Endothelial cell of umbilical vein (primary cell): ENCODE measurements around the gene MMP23B. TPM values are rescaled to one million over a fixed set of nuclear protein-coding genes. Genes with fewer than 3 reads are reported as not detected.

ENCODE experiments used
- BruUV-seq: library from RNA; stranded (reverse); fragments of 400-500 nt; replicated peaks from 2 replicates; lab custom pipeline; 2021; lab: Mats Ljungman, UMichigan
- CTCF ChIA-PET: fragments of 300-600, 350-600 bp; sonication (Branson Sonifier 250); formaldehyde crosslinking; loops from one replicate; lab custom pipeline; 2021; ENCODE audit warnings: antibody characterized with exemption, inconsistent platforms; lab: Charles Lee
- POLR2A ChIA-PET: fragments of 300-600, 350-600 bp; sonication (Branson Sonifier 250); formaldehyde crosslinking; loops from one replicate; lab custom pipeline; 2021; ENCODE audit warnings: antibody characterized with exemption, inconsistent platforms; lab: Charles Lee
- DNase-seq: peaks from one replicate; pipeline ENCODE4 v3.0.0-alpha.2; 2011; ENCODE audit warnings: low read depth, low spot score
- FAIRE-seq: peaks from 2 replicates; lab custom pipeline; 2011; peaks lifted over from hg19 to GRCh38; lab: Jason Lieb, UNC
- H2AFZ ChIP-seq: 2 replicates; pipeline ENCODE4 v1.6.0; 2012; ENCODE audit warnings: low read depth, low read length, control low read depth, inconsistent platforms
- H3K27ac ChIP-seq: 2 replicates; pipeline ENCODE4 v1.5.1; 2011; ENCODE audit warnings: low read depth, mild to moderate bottlenecking, control low read depth, low read length, moderate library complexity; ENCODE audit not compliant: insufficient read depth
- H3K27me3 ChIP-seq, 2 experiments: 2 replicates each; pipeline versions ENCODE4 v1.6.0 to v1.6.1; 2011; ENCODE audit warnings: low read length in 2 of 2, mixed read lengths in 1 of 2; ENCODE audit not compliant: control insufficient read depth in 2 of 2, insufficient read depth in 2 of 2
- H3K36me3 ChIP-seq, 2 experiments: 2 replicates in 1 of 2; 3 replicates in 1 of 2; pipeline ENCODE4 v1.5.1; 2011; ENCODE audit warnings: low read length in 2 of 2, mild to moderate bottlenecking in 1 of 2, moderate library complexity in 1 of 2; ENCODE audit not compliant: control insufficient read depth in 2 of 2, insufficient read depth in 2 of 2; ENCODE audit errors: extremely low read depth in 1 of 2
- H3K4me1 ChIP-seq: 3 replicates; pipeline ENCODE4 v1.5.1; 2011; ENCODE audit warnings: mild to moderate bottlenecking, low read length; ENCODE audit not compliant: control insufficient read depth, insufficient read depth; ENCODE audit errors: extremely low read depth
- H3K4me2 ChIP-seq: 2 replicates; pipeline ENCODE4 v1.6.1; 2011; ENCODE audit warnings: low read length, control low read depth, mixed read lengths; ENCODE audit not compliant: insufficient read depth
- H3K4me3 ChIP-seq, 3 experiments: fragments of 200-600 bp in 1 of 3; sonication (generic), shearing (Covaris generic) in 1 of 3; replicated peaks in 1 of 3; 2 replicates each; pipeline ENCODE4 v1.5.1; 2011 to 2016; ENCODE audit warnings: control low read depth in 3 of 3, low read length in 3 of 3, mild to moderate bottlenecking in 2 of 3, inconsistent platforms in 1 of 3, low read depth in 1 of 3, moderate library complexity in 1 of 3; ENCODE audit not compliant: insufficient read depth in 1 of 3
- H3K79me2 ChIP-seq: 2 replicates; pipeline ENCODE4 v1.6.0; 2012; ENCODE audit warnings: low read length, inconsistent platforms; ENCODE audit not compliant: control insufficient read depth, insufficient read depth
- H3K9ac ChIP-seq: replicated peaks from 2 replicates; pipeline ENCODE3; 2011; ENCODE audit warnings: low read length, control low read depth; ENCODE audit not compliant: insufficient read depth; ENCODE audit errors: extremely low read depth
- H3K9me1 ChIP-seq: replicated peaks from 3 replicates; pipeline ENCODE4 v1.6.0; 2011; ENCODE audit warnings: mild to moderate bottlenecking, low read length; ENCODE audit not compliant: control insufficient read depth, insufficient read depth; ENCODE audit errors: extremely low read depth
- H3K9me3 ChIP-seq: replicated peaks from 2 replicates; pipeline ENCODE4 v1.5.1; 2012; ENCODE audit warnings: low read length, inconsistent platforms; ENCODE audit not compliant: control insufficient read depth, insufficient read depth
- H4K20me1 ChIP-seq: replicated peaks from 2 replicates; pipeline ENCODE3; 2011; ENCODE audit warnings: mild to moderate bottlenecking, low read length; ENCODE audit not compliant: control insufficient read depth, insufficient read depth; ENCODE audit errors: extremely low read depth
- POLR2A ChIP-seq: IDR thresholded peaks from 2 replicates; pipeline ENCODE4 v1.6.1; 2012; ENCODE audit warnings: low read depth, mild to moderate bottlenecking, control low read depth, low read length
- POLR2AphosphoS5 ChIP-seq: IDR thresholded peaks from 2 replicates; pipeline ENCODE4 v1.6.1; 2012; ENCODE audit warnings: low read depth, mild to moderate bottlenecking, control low read depth, low read length, moderate library complexity; ENCODE audit not compliant: insufficient read depth
- dilution Hi-C: fragments of 300-500 bp; cut with MboI; formaldehyde crosslinking; loops from one replicate; pipeline ENCODE4 v1.15.0; 2019; ENCODE audit warnings: low sequenced_read_pairs; ENCODE audit not compliant: extremely low pct_ligation_motif_present
- intact Hi-C: fragments of 100-400 bp; cut with micrococcal nuclease; formaldehyde crosslinking; loops from one replicate; pipeline ENCODE4 v1.10.0; 2022
- polyA plus RNA-seq, 4 experiments: library from polyadenylated mRNA; depleted of rRNA in 3 of 4; stranded (reverse) in 3 of 4; unstranded in 1 of 4; fragments of >200 nt; gene quantifications; 2 replicates each; pipeline versions ENCODE4 v1.2.1 to v1.2.3, GENCODE V29; 2011 to 2012; ENCODE audit warnings: missing spikeins in 1 of 4
- total RNA-seq: library from RNA; stranded (reverse); gene quantifications from 2 replicates; pipeline ENCODE4 v1.2.3, GENCODE V29; 2021
- TF ChIP-seq, protein P1 (sequence below), 2 donors: IDR thresholded peaks; 1 replicate in 1 of 2; 2 replicates in 1 of 2; pipeline ENCODE4 v1.5.1; 2011; ENCODE audit warnings: low read length in 2 of 2, mild to moderate bottlenecking in 2 of 2, moderate library complexity in 2 of 2, control low read depth in 1 of 2, inconsistent platforms in 1 of 2, low read depth in 1 of 2; ENCODE audit not compliant: insufficient read depth in 1 of 2; ENCODE audit errors: extremely low read depth in 1 of 2

The MMP23B gene
- total and polyA plus RNA-seq, 2 donors (not counting 3 experiments of a cell fraction or from before 2014, with no cell fraction given): 0.62 to 5.3 TPM

DNA sequence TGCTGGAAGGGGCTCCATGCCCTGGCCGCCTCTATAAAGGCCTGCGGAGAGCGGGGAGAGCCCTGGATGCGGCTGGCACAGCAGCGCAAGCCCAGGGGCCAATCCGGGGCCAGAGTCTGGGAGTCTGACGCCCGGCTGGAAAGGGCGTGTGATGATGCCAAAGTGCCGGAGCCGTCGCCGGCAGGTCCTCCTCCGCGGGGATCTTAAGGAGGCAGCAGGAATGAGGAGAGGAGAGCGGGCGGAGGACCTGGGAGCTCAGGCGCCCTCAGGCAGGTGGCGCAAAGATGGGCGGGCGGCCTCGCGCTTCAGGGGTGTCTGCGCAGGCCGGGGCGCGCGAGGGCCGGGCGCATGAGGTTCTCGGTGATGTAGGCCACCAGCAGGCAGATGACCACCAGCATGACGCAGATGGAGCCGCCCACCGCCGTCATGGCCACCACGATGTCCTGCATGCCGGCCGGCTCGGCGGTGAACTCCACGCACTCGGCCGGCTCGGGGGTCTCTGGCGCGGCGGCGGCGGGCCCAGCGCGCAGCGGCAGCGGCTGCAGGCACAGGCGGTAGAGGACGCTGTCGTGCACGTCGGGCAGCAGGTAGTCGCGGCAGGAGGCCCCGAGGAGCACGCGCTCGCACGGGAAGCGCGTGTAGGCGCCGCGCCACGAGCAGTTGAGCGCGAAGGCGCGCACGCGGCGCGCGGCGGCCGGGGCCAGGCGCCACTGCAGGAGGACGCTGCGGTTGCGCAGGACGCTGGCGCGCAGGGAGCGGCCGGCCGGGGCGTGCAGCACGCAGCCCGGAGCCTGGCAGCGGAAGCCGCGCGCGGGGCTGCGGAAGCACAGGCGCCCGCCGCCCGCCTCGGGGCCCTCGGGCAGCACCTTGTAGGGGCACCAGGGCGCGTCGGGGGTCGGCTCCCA, 32.7 kb upstream of the MMP23B start:
- BruUV-seq: no TSS peak
- no peak overlapping the region for H3K4me2 ChIP-seq
- ChIA-PET POLR2A (no interaction called here), CTCF (no interaction called here)
- DNase-seq (no peak), FAIRE-seq (no peak)
- no peaks in the 10 kb centered on the region for H4K20me1 ChIP-seq
- H3K27ac ChIP-seq: no peak overlapping the region
- intact Hi-C loops: no loop called here
- peak overlapping the region; percentile 63 for H2AFZ ChIP-seq
- no peaks in the 10 kb centered on the region for H3K9me3 ChIP-seq
- TF ChIP-seq POLR2A (no peak), POLR2AphosphoS5 (no peak)
- TF ChIP-seq, protein P1, sequence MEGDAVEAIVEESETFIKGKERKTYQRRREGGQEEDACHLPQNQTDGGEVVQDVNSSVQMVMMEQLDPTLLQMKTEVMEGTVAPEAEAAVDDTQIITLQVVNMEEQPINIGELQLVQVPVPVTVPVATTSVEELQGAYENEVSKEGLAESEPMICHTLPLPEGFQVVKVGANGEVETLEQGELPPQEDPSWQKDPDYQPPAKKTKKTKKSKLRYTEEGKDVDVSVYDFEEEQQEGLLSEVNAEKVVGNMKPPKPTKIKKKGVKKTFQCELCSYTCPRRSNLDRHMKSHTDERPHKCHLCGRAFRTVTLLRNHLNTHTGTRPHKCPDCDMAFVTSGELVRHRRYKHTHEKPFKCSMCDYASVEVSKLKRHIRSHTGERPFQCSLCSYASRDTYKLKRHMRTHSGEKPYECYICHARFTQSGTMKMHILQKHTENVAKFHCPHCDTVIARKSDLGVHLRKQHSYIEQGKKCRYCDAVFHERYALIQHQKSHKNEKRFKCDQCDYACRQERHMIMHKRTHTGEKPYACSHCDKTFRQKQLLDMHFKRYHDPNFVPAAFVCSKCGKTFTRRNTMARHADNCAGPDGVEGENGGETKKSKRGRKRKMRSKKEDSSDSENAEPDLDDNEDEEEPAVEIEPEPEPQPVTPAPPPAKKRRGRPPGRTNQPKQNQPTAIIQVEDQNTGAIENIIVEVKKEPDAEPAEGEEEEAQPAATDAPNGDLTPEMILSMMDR (IDR thresholded peaks at IDR 0.05; ENCODE audit: extremely low read depth in 1 of 2, insufficient read depth in 1 of 2, low read depth in 1 of 2, low read length in 2 of 2): peak; percentile 4 to 7
- H3K27me3 ChIP-seq: peaks cover 18 to 31% of the 10 kb centered on the region in 2 experiments
- H3K36me3 ChIP-seq: no peaks in the 10 kb centered on the region
- dilution Hi-C loops: no loop called here
- no peak overlapping the region for H3K4me3 ChIP-seq
- no peaks in the 10 kb centered on the region for H3K9me1 ChIP-seq
- H3K4me1 ChIP-seq: no peaks in the 10 kb centered on the region
- no peaks in the 10 kb centered on the region for H3K79me2 ChIP-seq
- no peak overlapping the region for H3K9ac ChIP-seq
